MCF 10A (cell line): ENCODE data around the gene SNX13. TPM values are rescaled to one million over a fixed set of nuclear protein-coding genes. Genes with fewer than 3 reads are reported as not detected.

ENCODE experiments used
- BruUV-seq: library from RNA; stranded (reverse); fragments of 400-500 nt; replicated peaks from 2 replicates; lab custom pipeline; 2021; lab: Mats Ljungman, UMichigan
- CTCF ChIA-PET: fragments of 300-600 bp; sonication (Branson Sonifier 250); formaldehyde crosslinking; extraction: SDS; loops from one replicate; lab custom pipeline; 2021; ENCODE audit warnings: antibody characterized with exemption, inconsistent platforms; lab: Yijun Ruan, JAX
- POLR2A ChIA-PET: fragments of 300-600, 350-650 bp; sonication (Branson Sonifier 250); formaldehyde crosslinking; extraction: SDS; loops from one replicate; lab custom pipeline; 2020; ENCODE audit warnings: antibody characterized with exemption, inconsistent platforms; lab: Yijun Ruan, JAX
- DNase-seq: peaks from one replicate; pipeline ENCODE4 v3.0.0-alpha.2; 2018; ENCODE audit not compliant: unreplicated experiment
- H3K27ac Mint-ChIP-seq: one replicate; pipeline ENCODE4 v1.8.0; 2022; ENCODE audit warnings: mild to moderate bottlenecking, low read depth, mixed read lengths; ENCODE audit not compliant: unreplicated experiment
- H3K27me3 Mint-ChIP-seq: one replicate; pipeline ENCODE4 v1.8.0; 2022; ENCODE audit warnings: mixed read lengths; ENCODE audit not compliant: insufficient read depth, unreplicated experiment
- H3K36me3 Mint-ChIP-seq: one replicate; pipeline ENCODE4 v1.8.0; 2022; ENCODE audit warnings: mild to moderate bottlenecking, moderate library complexity, mixed read lengths; ENCODE audit not compliant: insufficient read depth, unreplicated experiment
- H3K4me1 Mint-ChIP-seq: one replicate; pipeline ENCODE4 v1.8.0; 2022; ENCODE audit warnings: mixed read lengths; ENCODE audit not compliant: insufficient read depth, unreplicated experiment
- H3K4me3 Mint-ChIP-seq: one replicate; pipeline ENCODE4 v1.8.0; 2022; ENCODE audit warnings: mild to moderate bottlenecking, moderate library complexity, mixed read lengths; ENCODE audit not compliant: unreplicated experiment
- H3K9me3 Mint-ChIP-seq: one replicate; pipeline ENCODE4 v1.8.0; 2022; ENCODE audit warnings: mixed read lengths; ENCODE audit not compliant: unreplicated experiment
- CTCF ChIP-seq: fragments of 200-600 bp; IDR thresholded peaks from one replicate; pipeline ENCODE4 v1.8.0; 2022; ENCODE audit warnings: antibody characterized with exemption, mild to moderate bottlenecking; ENCODE audit not compliant: unreplicated experiment
- intact Hi-C: fragments of 100-400 bp; cut with micrococcal nuclease; formaldehyde crosslinking; loops from 2 replicates; pipeline ENCODE4 v1.14.1; 2022
- total RNA-seq: library from RNA; stranded (reverse); gene quantifications from 2 replicates; pipeline ENCODE4 v1.2.3, GENCODE V29; 2022

SNX13 gene
- total RNA-seq, 1 experiment from 2014 or later: 38.5 TPM

GRCh38 chr7:17962652-17963051 lies 22.4 kb upstream of the SNX13 start:
- Mint-ChIP-seq H3K4me3 (no peak overlapping the region), H3K4me1 (no peaks in the 10 kb centered on the region), H3K36me3 (no peaks in the 10 kb centered on the region), H3K27me3 (no peaks in the 10 kb centered on the region), H3K9me3 (no peaks in the 10 kb centered on the region), H3K27ac (no peak overlapping the region)
- TF ChIP-seq CTCF: no peak
- BruUV-seq: no TSS peak
- CTCF ChIA-PET: interaction anchor here (0.7 to 2.1 kb wide), 2 partner anchors 192 to 193 kb away, joined by 3 to 10 read pairs; no protein-coding TSS in a partner anchor
- intact Hi-C loops: no loop called here
- POLR2A ChIA-PET: interaction anchor here (1.4 kb wide), 1 partner anchor 14 kb away, joined by 4 read pairs; no protein-coding TSS in a partner anchor
- DNase-seq: no peak

DNA sequence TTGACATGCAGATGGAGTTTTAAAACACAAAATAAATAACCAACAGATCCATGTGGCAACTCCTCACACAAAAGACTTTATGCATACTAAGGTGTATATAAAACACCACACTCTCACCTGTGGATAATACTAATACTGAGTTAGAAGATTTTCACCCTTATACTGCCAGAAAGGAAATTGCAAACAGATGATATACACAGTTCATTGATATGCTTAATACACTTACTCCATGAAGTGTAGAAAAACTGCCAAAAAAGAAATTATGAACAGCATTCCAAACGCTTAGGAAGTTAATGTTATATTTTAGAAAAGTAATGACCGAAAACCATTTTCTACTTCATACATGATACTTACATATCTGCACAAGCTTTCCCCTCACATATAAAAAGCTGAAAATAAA lies 17.6 kb upstream of the SNX13 start:
- no TSS peak for BruUV-seq
- H3K9me3 Mint-ChIP-seq: no peaks in the 10 kb centered on the region
- no peak overlapping the region for H3K4me3 Mint-ChIP-seq
- intact Hi-C loops: no loop called here
- ChIA-PET POLR2A (no interaction called here), CTCF (no interaction called here)
- no peaks in the 10 kb centered on the region for H3K4me1 Mint-ChIP-seq
- peak overlapping the region; percentile 55 for H3K27ac Mint-ChIP-seq
- DNase-seq: no peak
- no peaks in the 10 kb centered on the region for H3K36me3 Mint-ChIP-seq
- H3K27me3 Mint-ChIP-seq: no peaks in the 10 kb centered on the region
- TF ChIP-seq CTCF: no peak

DNA sequence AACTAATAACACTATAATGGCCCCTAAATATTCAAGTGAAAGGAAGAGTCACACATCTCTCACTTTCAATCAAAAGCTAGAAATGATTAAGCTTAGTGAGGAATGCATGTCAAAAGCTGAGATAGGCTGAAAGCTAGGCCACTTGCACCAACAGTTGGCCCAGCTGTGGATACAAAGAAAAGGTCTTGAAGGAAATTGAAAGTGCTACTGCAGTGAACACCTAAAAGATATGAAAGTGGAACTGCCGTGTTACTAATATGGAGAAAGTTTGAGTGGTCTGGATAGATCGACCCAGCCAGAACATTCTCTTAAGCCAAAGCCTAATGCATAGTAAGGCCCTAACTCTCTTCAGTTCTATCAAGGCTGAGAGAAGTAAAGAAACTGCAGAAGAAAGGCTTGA lies 12.1 kb upstream of the SNX13 start:
- BruUV-seq: no TSS peak
- no peak for TF ChIP-seq CTCF
- Mint-ChIP-seq H3K27me3 (no peaks in the 10 kb centered on the region), H3K4me1 (peaks cover 14% of the 10 kb centered on the region), H3K4me3 (no peak overlapping the region), H3K27ac (no peak overlapping the region), H3K36me3 (no peaks in the 10 kb centered on the region), H3K9me3 (no peaks in the 10 kb centered on the region)
- CTCF ChIA-PET: interaction anchor here (0.6 to 0.7 kb wide), 3 partner anchors 8 to 128 kb away, joined by 3 to 4 read pairs (median 3); no protein-coding TSS in a partner anchor
- no peak for DNase-seq
- intact Hi-C loops: no loop called here
- POLR2A ChIA-PET: interaction anchor here (1.1 to 1.5 kb wide), 2 partner anchors 12 to 13 kb away, joined by 3 read pairs; partner anchors contain the start of gene SNX13

DNA sequence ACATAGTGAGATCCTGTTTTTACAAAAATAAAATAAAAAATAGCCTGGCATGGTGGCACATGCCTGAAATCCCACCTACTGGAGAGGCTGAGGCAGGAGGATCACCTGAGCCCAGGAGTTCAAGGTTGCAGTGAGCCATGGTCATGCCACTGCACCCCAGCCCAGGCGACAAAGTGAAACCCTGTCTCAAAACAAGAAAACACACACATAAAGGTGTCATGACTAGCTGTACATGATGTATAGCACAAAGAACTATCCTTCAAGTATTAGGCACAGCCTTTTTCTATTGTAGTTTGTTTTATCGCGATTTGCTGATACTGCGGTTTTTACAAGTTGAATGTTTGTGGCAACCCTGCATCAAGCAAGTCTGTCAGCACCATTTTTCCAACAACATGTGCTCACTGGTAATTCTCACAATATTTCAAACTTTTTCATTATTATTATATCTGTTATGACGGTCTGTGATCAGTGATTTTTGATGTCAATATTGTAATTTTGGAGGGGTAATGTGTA lies 11.5 kb upstream of the SNX13 start:
- H3K36me3 Mint-ChIP-seq: no peaks in the 10 kb centered on the region
- no peak overlapping the region for H3K4me3 Mint-ChIP-seq
- no peaks in the 10 kb centered on the region for H3K9me3 Mint-ChIP-seq
- H3K4me1 Mint-ChIP-seq: peaks cover 17% of the 10 kb centered on the region
- intact Hi-C loops: no loop called here
- no peak for TF ChIP-seq CTCF
- no TSS peak for BruUV-seq
- POLR2A ChIA-PET: interaction anchor here (1.0 to 1.5 kb wide), 3 partner anchors 11 to 17 kb away, joined by 3 read pairs; partner anchors contain the start of gene SNX13
- no peaks in the 10 kb centered on the region for H3K27me3 Mint-ChIP-seq
- CTCF ChIA-PET: no interaction called here
- no peak overlapping the region for H3K27ac Mint-ChIP-seq
- DNase-seq: no peak
